ENCODE data around the gene CRHBP.
A peak's percentile ranks its signal among the peaks of the same experiment; 100 is the strongest.
"Not testable (repeated sequence)": the region's sequence is repeated elsewhere in the genome, so short reads cannot be mapped to it uniquely, and the experiment has no call there.

Gene CRHBP

GRCh38 chr5:76952795-76953536, at the start of gene CRHBP:
TSS of gene CRHBP (plus strand) at chr5:76953045. CDS start at chr5:76953135, 90 bp downstream.
- DNase-seq (ENCODE audit: low spot score), result no peak

GRCh38 chr5:76908166-76908565, 44.7 kb upstream of the CRHBP start:
- DNase-seq (ENCODE audit: low spot score), result no peak

GRCh38 chr5:76910344-76910933, 42.4 kb upstream of the CRHBP start:
- not testable (repeated sequence) for DNase-seq (ENCODE audit: low spot score)

GRCh38 chr5:76914671-76915070, 38.2 kb upstream of the CRHBP start:
- DNase-seq (ENCODE audit: low spot score), result not testable (repeated sequence)

- no peak for DNase-seq (ENCODE audit: low spot score)
Observed at GRCh38 chr5:76918539-76918938, 34.3 kb upstream of the CRHBP start.

GRCh38 chr5:76920491-76920890, 32.4 kb upstream of the CRHBP start:
- DNase-seq (ENCODE audit: low spot score), result no peak

GRCh38 chr5:76926329-76927105, 26.3 kb upstream of the CRHBP start:
- no peak for DNase-seq (ENCODE audit: low spot score)

GRCh38 chr5:76927961-76928360, 24.9 kb upstream of the CRHBP start:
- peak; percentile 78 for DNase-seq (ENCODE audit: low spot score)

GRCh38 chr5:76930083-76930482, 22.8 kb upstream of the CRHBP start:
- no peak for DNase-seq (ENCODE audit: low spot score)

GRCh38 chr5:76938177-76938576, 14.7 kb upstream of the CRHBP start:
- DNase-seq (ENCODE audit: low spot score), result no peak

- no peak for DNase-seq (ENCODE audit: low spot score)
Observed at GRCh38 chr5:76941000-76941399, 11.8 kb upstream of the CRHBP start.

GRCh38 chr5:76941442-76941841, 11.4 kb upstream of the CRHBP start:
- no peak for DNase-seq (ENCODE audit: low spot score)

- DNase-seq (ENCODE audit: low spot score), result no peak
Observed at GRCh38 chr5:76942581-76942980, 10.3 kb upstream of the CRHBP start.

- DNase-seq (ENCODE audit: low spot score), result no peak
Observed at GRCh38 chr5:76943006-76943405, 9.8 kb upstream of the CRHBP start.

GRCh38 chr5:76944638-76945037, 8.2 kb upstream of the CRHBP start:
- no peak for DNase-seq (ENCODE audit: low spot score)

- not testable (repeated sequence) for DNase-seq (ENCODE audit: low spot score)
Observed at GRCh38 chr5:76945238-76945637, 7.6 kb upstream of the CRHBP start.

- no peak for DNase-seq (ENCODE audit: low spot score)
Observed at GRCh38 chr5:76946090-76946489, 6.8 kb upstream of the CRHBP start.

- DNase-seq (ENCODE audit: low spot score), result no peak
Observed at GRCh38 chr5:76947082-76947503, 5.8 kb upstream of the CRHBP start.

- DNase-seq (ENCODE audit: low spot score), result no peak
Observed at GRCh38 chr5:76953551-76954382, 922 bp downstream of the CRHBP start.

GRCh38 chr5:76954383-76954763, 1.5 kb downstream of the CRHBP start:
- no peak for DNase-seq (ENCODE audit: low spot score)

- no peak for DNase-seq (ENCODE audit: low spot score)
Observed at GRCh38 chr5:76956033-76956432, 3.2 kb downstream of the CRHBP start.
